Duodenal mucosa (tissue), 2 donors: Measurements from ENCODE around the gene NSUN2.

Source experiments
- H3K27ac ChIP-seq: one replicate; pipeline ENCODE4 v1.7.0; 2013; ENCODE audit warnings: low read depth, low read length
- H3K27me3 ChIP-seq, 2 donors: one replicate each; pipeline ENCODE4 v1.7.0; 2013; ENCODE audit warnings: low read length in 2 of 2, control low read depth in 1 of 2; ENCODE audit not compliant: insufficient read depth in 2 of 2, control insufficient read depth in 1 of 2
- H3K36me3 ChIP-seq, 2 donors: one replicate each; pipeline ENCODE4 v1.7.0; 2013; ENCODE audit warnings: low read length in 2 of 2, control low read depth in 1 of 2; ENCODE audit not compliant: insufficient read depth in 2 of 2, control insufficient read depth in 1 of 2
- H3K4me1 ChIP-seq, 2 donors: one replicate each; pipeline ENCODE4 v1.7.0; 2013; ENCODE audit warnings: low read length in 2 of 2, control low read depth in 1 of 2; ENCODE audit not compliant: insufficient read depth in 2 of 2, control insufficient read depth in 1 of 2
- H3K4me3 ChIP-seq, 2 donors: one replicate each; pipeline ENCODE4 v1.7.0; 2013; ENCODE audit warnings: low read length in 2 of 2, low read depth in 1 of 2
- H3K9ac ChIP-seq, 2 donors: one replicate each; pipeline ENCODE4 v1.7.0; 2013; ENCODE audit warnings: low read length in 2 of 2, low read depth in 1 of 2
- H3K9me3 ChIP-seq, 2 donors: one replicate each; pipeline ENCODE4 v1.7.0; 2013; ENCODE audit warnings: low read length in 2 of 2, control low read depth in 1 of 2; ENCODE audit not compliant: control insufficient read depth in 1 of 2

NSUN2 gene

DNA sequence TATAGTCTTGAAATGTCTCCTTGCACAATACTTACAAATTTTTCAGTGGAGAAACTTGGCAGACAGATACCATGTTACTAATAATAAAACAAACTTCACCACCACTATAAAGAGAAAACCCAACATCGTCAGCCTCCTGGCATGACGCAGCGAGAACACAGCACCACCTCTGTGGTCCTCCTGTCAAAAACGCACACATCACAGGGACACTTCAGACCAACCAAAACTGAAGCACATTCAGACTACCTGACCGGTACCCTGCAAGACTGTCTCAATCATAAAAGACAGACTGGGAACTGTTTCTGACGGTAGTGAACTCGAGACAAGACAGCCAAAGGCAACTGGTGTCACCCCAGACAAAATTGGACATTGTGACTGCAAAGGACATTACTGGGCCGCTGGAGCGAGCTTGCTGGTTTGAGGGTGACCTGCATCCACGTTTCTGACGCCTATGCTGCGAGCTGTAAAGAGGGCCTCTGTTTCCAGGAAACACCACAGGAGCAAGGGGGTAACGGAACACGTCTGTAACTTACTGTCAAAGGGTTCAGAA, 34.4 kb downstream of the NSUN2 start:
- no peaks in the 10 kb centered on the region for H3K4me1 ChIP-seq
- H3K36me3 ChIP-seq, result peaks cover 34 to 59% of the 10 kb centered on the region in 2 donors
- no peak overlapping the region for H3K27ac ChIP-seq

DNA sequence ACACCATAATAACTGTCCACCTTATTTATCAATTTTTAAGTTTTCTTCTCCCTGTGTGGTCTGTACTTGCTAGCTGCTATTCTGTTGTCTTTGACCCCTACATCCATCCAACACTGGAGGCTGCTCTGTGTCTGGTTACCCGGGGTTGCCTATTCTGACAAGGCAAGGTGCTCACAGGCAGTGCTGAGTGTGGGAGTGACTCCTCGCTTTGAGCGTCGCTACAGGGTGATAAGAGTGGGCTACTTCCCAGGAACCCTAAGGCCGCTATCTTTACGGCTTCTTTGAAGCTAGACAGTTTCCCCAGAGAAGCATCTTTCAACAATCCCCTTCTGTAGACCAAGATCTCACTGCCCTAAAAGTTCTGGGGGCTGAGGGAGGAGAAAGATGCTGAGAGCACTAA, 35.3 kb downstream of the NSUN2 start:
- H3K9ac ChIP-seq, result no peak overlapping the region
- H3K9me3 ChIP-seq, result no peaks in the 10 kb centered on the region
- no peaks in the 10 kb centered on the region for H3K27me3 ChIP-seq
- no peak overlapping the region for H3K27ac ChIP-seq
- peaks cover 34 to 52% of the 10 kb centered on the region in 2 donors for H3K36me3 ChIP-seq
- no peak overlapping the region for H3K4me3 ChIP-seq
- H3K4me1 ChIP-seq, result no peaks in the 10 kb centered on the region

More for the DNA sequence above, 34.4 kb downstream of the NSUN2 start:
- no peaks in the 10 kb centered on the region for H3K27me3 ChIP-seq
- no peak overlapping the region for H3K4me3 ChIP-seq
- H3K9ac ChIP-seq, result no peak overlapping the region
- no peaks in the 10 kb centered on the region for H3K9me3 ChIP-seq

DNA sequence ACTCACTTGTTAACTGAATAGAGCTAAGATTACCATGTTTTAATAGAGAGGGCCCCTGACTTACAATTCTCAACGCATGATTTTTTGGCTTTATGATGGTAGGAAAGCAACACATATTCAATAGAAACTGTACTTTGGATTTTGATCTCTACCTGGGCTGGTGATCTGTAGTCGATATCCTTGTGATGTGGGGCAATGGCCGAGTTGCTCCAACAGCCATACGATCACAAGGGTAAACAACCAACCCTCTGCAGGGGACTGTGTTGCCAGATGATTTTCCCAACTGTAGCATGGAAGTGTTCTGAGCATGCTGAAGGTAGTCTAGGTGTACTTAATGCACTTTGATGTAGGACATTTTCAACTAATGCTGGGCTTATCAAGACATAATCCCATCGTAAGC, 36.5 kb downstream of the NSUN2 start:
- no peaks in the 10 kb centered on the region for H3K27me3 ChIP-seq
- no peaks in the 10 kb centered on the region for H3K4me1 ChIP-seq
- H3K36me3 ChIP-seq, result peaks cover 23 to 41% of the 10 kb centered on the region in 2 donors
- no peaks in the 10 kb centered on the region for H3K9me3 ChIP-seq
- no peak overlapping the region for H3K4me3 ChIP-seq
- H3K27ac ChIP-seq, result no peak overlapping the region
- no peak overlapping the region for H3K9ac ChIP-seq

DNA sequence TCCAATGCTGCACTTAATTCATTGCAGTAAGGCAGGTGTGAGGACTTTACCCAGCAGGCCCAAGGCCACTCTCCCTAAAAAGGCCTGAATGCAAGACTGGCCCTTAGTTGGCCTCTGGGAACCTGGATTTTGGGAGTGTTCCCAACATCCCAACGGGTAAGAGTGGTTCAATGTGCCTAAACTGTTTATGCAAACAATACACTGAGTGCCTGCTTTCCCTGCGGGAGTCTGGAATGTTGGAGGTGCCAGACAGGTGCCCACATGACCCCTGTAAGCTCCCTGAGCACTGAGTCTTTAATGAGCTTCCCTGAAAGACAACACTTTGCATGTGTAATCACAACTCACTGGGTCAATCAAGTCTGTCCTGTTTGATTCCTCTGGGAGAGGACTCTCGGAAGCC, 37.4 kb downstream of the NSUN2 start:
- no peaks in the 10 kb centered on the region for H3K9me3 ChIP-seq
- no peaks in the 10 kb centered on the region for H3K27me3 ChIP-seq
- H3K36me3 ChIP-seq, result peaks cover 18 to 31% of the 10 kb centered on the region in 2 donors
- no peak overlapping the region for H3K4me3 ChIP-seq
- H3K27ac ChIP-seq, result no peak overlapping the region
- H3K9ac ChIP-seq, result no peak overlapping the region
- H3K4me1 ChIP-seq, result no peaks in the 10 kb centered on the region

DNA sequence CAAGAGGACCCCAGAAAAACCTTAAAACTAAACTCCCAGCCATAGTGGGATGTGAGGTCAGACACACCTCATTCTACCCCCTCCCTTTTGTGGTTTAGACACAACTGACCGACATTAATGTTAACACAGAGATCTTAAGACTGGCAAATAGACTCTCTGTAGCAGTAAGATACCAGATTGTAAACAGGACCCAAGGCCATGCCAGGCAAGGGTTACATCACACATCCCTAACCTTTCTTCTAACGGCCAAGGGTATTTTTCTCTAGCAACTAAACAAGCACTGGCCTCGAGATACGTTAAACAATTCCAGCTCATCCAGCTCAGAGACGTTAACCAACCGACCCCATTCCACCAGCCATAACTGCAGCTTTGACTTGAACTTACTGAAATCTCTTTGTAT, 38.8 kb downstream of the NSUN2 start:
- Histone ChIP-seq H3K27ac (no peak overlapping the region), H3K4me1 (no peaks in the 10 kb centered on the region), H3K36me3 (peaks cover 11 to 18% of the 10 kb centered on the region in 2 donors), H3K27me3 (no peaks in the 10 kb centered on the region), H3K9me3 (no peaks in the 10 kb centered on the region), H3K4me3 (no peak overlapping the region), H3K9ac (no peak overlapping the region)

DNA sequence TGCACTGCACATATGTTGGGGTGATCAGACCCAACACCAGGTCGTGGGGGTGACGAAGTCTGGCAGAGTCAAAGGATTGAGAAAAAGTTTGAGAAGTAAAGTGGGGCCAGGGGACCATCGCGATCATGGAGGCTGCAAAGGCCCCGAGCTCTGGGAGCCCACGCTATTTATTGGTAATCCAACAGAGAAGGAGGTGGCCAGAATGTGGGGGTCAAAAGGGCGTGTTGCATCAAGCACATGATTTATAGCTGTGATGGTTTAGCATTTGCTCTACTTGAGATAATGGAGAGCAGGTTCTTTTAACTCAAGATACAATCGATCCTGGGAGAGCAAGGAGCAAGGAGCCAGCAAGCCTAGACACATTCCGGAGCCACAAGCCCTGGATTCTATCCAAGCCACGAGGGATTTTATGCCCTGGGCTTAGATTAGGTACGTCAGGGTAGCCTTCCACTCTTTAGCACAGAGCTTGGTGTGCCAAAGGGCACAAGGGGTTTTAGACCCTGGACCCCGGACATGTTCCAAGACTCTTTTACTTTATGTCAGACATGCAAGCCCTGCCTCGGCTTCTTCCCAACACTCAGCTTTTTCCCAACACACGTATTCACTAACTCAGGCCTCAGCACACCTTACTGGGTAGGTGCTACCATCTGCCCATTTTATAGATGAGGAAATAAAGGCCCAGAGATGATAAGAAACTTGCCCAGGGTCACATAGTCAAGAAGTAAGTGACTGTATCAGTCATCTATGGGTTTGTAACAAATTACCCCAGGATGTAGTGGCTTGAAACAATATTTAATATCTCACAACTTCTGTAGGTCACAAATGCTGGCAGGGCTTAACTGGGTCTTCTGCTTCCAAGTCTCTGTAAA, 39.5 kb downstream of the NSUN2 start:
- Histone ChIP-seq H3K27me3 (no peaks in the 10 kb centered on the region), H3K4me1 (no peaks in the 10 kb centered on the region), H3K9me3 (no peaks in the 10 kb centered on the region), H3K36me3 (peaks cover 6 to 11% of the 10 kb centered on the region in 2 donors), H3K4me3 (no peak overlapping the region), H3K9ac (no peak overlapping the region), H3K27ac (no peak overlapping the region)

DNA sequence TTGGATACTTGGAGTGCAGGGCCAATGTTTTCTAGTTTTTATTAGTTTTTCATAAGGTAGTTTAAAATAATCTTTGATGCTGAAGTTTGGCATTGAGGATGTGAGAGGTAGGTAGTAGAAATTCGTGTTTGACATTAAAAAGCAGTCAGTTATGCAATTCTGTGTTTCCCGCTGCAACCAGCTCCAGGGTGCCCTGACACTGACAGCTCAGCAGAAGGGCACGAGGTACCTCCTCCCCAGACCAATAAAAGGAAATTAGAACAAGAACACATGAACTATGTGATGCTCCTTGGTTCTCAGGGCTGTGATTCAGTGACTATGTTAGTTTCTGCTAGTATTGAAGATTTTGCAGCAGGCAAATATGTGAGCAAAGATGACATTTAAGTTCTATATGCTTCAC, 40.2 kb downstream of the NSUN2 start:
- Histone ChIP-seq H3K9ac (no peak overlapping the region), H3K36me3 (peaks cover 3 to 5% of the 10 kb centered on the region in 2 donors), H3K27ac (no peak overlapping the region), H3K4me1 (no peaks in the 10 kb centered on the region), H3K27me3 (no peaks in the 10 kb centered on the region), H3K4me3 (no peak overlapping the region), H3K9me3 (no peaks in the 10 kb centered on the region)

DNA sequence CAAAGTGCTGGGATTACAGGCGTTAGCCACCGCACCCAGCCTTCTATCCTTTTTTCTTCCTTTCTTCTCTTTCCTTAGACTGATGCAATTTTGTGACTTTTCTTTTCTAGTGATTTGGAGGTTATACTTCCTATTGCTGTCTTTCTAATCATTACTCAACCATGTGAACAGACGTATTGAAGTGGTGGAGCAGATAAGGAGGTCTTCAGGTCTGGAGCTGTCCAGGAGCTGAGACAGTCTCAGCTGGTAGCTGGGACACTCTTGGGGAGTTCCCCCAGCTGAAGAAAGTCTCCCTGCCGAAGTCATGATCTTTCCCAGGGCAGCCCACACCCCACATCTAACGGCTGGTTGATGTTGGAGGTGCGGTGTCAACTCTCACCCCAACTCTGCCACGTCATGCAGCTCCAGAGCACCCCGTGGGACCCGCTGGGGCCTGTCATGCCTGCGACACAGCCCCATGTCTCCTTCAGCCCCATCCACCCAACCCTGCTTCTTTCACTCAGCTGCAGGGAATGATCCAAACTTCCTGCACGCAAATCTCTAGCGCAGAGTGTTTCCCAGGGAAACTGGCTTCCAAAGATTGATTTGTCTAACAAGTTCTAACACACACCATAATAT, 41.1 kb downstream of the NSUN2 start:
- Histone ChIP-seq H3K9ac (no peak overlapping the region), H3K27me3 (no peaks in the 10 kb centered on the region), H3K27ac (no peak overlapping the region), H3K4me1 (no peaks in the 10 kb centered on the region), H3K9me3 (no peaks in the 10 kb centered on the region), H3K36me3 (peaks cover 0 to 4% of the 10 kb centered on the region in 2 donors), H3K4me3 (no peak overlapping the region)

DNA sequence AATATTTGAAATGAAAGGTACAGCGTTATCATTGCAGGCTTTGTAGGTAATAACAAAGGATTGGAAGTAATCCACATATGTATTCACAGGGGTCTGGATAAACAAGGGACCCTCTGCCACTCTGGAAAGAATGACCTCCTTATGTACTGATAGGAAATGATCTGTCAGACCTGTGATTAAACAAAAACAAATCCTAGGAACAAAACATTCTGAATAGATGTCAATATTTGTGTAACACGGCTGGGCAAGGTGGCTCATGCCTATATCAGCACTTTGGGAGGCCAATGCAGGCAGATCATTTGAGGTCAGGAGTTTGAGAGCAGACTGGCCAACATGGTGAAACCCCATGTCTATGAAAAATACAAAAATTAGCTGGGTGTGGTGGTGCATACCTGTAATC, 42.3 kb downstream of the NSUN2 start:
- H3K27ac ChIP-seq, result no peak overlapping the region
- no peak overlapping the region for H3K4me3 ChIP-seq
- H3K9ac ChIP-seq, result no peak overlapping the region
- H3K36me3 ChIP-seq, result no peaks in the 10 kb centered on the region
- H3K9me3 ChIP-seq, result no peaks in the 10 kb centered on the region
- no peaks in the 10 kb centered on the region for H3K4me1 ChIP-seq
- peaks cover 0 to 3% of the 10 kb centered on the region in 2 donors for H3K27me3 ChIP-seq

DNA sequence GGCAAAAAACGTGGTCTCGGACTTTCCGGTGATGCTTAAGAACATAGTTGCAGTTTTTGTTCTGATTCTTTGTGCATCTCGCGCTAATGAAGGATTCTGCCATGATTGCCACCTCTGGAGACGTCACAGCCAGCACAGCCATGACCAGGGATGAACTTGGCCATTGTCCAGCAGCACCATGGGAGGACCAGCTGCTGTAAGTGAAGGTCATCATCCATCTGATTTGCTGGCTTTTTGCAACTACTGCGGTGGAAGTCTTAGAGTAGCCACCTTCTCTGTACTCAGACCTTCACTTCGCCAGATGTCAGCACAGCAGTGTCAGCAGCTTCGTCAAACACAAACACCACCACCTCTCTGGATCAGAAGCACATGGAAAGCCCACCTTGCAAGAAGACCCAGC, 45.7 kb downstream of the NSUN2 start:
- Histone ChIP-seq H3K9me3 (no peaks in the 10 kb centered on the region), H3K4me1 (peaks cover 0 to 3% of the 10 kb centered on the region in 2 donors), H3K27ac (no peak overlapping the region), H3K36me3 (no peaks in the 10 kb centered on the region), H3K27me3 (peaks cover 16 to 18% of the 10 kb centered on the region in 2 donors), H3K9ac (no peak overlapping the region), H3K4me3 (no peak overlapping the region)
